ELF-1 (cell line): ENCODE results near the gene TJP1.
"Not testable (repeated sequence)": the region's sequence is repeated elsewhere in the genome, so short reads cannot be mapped to it uniquely, and the experiment has no call there.

Experiments used
- DNase-seq: peaks from one replicate; pipeline ENCODE4 v3.0.0-alpha.2; 2016; ENCODE audit warnings: low read depth, low spot score

TJP1 gene

DNA sequence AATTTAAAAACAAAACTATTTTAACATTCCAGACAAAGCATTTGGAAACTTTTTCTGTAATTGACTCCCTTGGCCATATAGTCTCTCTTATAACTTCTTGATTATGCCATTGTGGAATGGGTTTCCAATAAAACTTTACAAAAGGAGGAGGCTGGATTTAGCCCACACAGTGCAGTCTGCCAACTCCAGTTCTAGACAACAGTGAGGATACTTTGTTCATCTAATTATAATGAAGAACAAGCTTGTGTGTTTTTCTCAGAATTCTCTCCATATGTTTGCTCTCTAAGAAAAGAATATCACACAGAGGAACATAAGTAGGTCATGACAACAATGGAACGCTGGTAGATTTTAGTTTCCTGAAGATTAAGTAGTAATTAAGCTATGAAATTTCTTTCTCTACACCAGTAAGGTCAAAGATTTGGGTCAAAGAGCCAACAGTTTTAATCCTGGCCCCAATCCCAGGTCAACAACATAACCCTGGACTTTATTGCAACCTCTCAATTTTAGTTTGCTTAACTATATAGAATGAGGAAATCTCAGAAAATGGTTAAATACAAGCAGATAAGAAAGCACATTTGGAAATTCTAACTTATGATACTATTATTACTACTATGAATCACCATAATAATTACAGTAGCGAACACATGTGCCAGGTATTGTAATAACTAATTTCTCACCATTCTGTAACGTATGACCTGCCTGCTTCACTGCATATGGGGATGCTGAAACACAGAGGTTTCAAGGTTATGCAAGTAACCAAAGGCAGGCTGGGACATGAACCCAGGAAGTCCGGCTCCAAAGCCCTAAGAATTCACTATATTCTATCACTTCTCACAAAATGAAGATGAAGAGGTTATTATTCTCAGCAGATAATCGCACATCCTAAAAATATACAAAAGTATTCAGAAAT, 65.7 kb downstream of the TJP1 start:
- DNase-seq = no peak

DNA sequence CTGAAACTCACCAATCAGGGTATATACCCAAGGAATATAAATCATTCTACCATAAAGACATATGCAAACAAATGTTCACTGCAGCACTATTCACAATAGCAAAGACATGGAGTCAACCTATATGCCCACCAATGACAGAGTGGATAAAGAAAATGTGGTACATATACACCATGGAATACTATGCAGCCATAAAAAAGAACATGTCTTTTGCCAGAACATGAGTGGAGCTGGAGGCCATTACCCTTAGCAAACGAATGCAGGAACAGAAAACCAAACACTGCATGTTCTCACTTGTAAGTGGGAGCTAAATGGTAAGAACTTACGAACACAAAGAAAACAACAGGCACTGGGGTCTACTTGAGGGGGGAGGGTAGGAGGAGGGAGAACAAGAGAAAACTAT, 68.3 kb downstream of the TJP1 start:
- not testable (repeated sequence) for DNase-seq

DNA sequence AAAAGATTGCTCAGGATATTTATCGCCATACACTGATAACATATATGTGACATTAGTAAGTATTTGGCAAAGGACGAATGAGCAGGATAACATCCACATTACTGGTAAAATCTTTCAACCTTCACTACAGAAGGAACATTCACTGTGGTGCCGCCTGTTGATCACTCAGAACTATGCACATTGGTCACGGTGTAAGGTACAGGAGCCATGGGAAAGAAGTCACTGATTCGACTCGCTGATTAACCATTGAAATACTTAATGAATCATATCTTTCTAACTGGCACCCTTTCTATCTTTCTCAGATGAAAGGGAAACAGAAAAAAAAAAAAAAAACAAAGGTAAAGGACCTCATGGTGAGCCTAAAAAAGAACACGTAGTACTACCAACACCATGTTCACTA, 68.8 kb downstream of the TJP1 start:
- DNase-seq = no peak

DNA sequence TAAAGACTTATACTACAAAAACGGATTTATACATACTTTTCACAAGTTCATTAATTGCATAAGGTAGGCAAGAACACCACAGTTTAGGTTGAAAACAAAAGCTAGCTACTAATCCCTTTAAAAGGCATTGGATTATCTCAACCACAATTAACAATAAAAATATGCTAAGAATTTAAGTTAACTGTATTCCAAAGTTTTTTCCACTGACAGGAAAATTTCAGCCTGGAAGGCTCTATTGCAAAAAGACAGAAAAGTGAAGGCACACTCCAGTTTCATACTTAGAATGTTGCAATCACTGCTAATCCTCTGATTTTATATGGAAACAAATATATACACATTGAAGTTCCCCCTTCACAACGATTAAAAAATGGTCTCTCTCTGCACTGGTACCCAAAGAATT, 71.5 kb downstream of the TJP1 start:
- DNase-seq = no peak

- DNase-seq = peak; percentile 21
Measured at GRCh38 chr15:29749365-29750086, 72.7 kb downstream of the TJP1 start.

DNA sequence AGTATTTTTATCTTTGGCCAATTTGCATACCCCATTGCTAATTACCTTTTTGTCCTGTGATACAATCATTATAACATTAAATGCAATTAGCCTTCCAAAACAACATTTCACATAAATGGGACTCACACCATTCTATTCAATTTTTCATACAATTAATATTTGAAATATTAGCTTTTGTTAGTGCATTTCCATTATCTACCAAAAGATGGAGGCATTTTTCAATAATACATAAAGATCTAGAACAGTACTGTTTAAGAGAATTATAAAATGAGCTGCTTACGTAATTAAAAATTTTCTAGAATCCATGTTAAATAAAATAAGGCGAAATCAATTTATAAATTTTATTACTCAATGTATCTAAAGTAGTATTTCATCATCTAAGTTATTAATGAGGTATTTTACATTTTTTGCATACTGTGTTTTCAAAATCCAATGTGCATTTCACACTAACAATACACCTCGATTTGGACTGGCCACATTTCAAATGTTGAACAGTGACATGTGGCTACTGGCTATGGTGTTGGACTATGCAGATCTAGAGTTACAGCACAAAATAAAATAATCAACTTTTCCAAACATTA, 74.3 kb downstream of the TJP1 start:
- no peak for DNase-seq

DNA sequence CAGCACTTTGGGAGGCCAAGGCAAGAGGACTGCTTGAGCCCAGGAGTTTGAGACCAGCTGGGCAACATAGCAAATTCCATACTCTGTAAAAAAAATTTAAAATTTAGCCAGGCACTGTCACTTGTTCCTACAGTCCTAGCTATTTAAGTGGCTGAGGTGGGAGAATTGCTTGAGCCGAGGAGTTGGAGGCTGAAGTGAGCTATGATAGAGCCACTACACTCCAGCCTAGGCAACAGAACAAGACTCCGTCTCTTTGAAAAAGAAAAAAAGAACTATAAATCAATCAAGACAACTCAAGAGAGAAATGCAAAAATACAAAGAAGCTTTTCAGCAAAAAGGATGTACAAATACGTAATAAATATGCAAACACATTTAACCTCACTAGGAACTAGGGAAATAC, 78.8 kb downstream of the TJP1 start:
- DNase-seq = no peak

GRCh38 chr15:29740692-29741311, 81.5 kb downstream of the TJP1 start:
- DNase-seq = no peak

DNA sequence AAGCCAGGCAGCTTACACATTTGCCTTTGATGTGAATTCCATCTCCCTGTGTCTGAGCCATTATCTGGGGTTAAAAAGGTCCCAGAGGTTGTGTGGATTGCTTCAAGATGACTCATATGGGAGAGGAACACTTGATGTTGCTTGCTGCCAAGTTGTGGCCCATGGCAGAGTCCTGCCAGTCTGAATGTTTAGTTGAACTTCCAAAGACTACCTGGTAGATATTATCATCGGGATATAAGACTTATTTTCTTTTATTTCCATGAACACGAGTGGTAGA, 85.6 kb downstream of the TJP1 start:
- DNase-seq = peak; percentile 39

GRCh38 chr15:29736012-29736743, 86.1 kb downstream of the TJP1 start:
- DNase-seq = no peak

DNA sequence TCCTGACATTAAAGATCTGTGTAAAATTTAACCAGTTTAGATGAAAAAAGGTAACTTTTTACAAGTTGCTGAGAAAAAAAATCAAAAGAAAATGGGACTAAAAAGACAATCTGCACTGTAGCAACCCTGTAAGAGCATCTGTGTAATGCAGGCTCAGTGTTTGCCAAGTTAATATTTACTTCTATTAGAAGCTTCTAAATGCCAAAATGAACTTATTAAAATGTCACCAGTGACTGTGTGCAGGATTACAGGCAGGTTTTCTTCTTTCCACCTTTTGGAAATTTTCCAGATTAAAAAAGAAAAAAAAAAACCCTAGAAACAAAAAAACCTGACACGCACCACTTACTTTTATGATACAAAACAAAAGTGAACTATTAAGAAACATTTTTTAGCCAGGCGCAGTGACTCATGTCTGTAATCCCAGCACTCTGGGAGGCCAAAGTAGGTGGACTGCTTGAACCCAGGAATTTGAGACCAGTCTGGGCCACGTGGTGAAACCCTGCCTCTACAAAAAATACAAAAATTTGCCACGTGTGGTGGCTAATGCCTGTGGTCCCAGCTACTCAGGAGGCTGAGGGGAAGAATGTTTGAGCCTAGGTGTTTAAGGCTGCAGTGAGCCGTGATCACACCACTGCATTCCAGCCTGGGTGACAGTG, 87.2 kb downstream of the TJP1 start:
- DNase-seq = no peak

DNA sequence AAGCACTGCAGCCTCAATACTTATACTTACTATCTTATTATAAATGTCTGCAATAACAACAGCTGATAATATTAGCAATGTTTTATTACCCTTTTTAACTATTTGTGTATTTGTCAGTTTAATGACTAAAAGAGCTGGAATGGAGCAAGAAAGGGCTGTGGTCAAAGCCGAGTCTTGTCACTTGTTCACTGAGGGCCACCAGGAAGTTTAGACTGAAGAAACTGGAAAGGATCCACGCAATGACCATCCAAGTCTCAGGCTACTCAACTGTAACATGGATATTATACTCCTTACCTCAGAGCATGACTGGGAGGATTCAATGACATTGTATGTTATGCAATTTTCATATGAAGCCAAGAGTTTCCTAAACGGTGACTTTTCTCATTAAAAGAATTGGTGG, 90.4 kb downstream of the TJP1 start:
- no peak for DNase-seq

DNA sequence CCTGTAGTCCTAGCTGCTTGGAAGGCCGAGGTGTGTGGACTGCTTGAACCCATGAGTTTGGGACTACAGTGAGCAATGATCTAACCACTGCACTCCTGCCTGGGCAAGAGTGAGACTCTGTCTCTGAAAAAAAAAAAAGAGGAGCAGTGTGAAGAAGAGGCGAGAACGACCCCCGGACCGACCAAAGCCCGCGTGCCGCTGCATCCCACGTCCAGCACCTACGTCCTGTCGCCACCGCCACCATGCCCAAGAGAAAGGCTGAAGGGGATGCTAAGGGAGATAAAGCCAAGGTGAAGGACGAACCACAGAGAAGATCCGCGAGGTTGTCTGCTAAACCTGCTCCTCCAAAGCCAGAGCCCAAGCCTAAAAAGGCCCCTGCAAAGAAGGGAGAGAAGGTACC, 91.8 kb downstream of the TJP1 start:
- not testable (repeated sequence) for DNase-seq

DNA sequence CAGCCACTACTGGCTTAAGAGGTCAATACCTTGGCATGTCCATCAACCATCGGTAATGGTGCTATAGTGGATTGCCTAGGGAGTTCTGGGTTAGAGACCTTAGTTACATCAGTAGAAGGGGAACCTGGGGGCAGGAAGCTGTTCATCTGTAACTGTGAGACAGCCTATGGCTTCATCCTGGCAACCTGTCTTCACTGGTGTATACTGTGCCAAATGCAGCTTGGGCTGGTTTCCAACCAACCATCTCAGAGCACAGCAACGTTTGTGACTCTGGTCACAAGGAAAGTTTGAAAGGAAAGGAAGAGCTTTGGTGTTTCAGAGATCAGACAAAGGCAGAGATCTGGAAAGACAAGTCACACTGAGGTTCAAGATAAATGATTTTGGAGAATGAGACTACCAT, 93.8 kb downstream of the TJP1 start:
- DNase-seq = no peak

DNA sequence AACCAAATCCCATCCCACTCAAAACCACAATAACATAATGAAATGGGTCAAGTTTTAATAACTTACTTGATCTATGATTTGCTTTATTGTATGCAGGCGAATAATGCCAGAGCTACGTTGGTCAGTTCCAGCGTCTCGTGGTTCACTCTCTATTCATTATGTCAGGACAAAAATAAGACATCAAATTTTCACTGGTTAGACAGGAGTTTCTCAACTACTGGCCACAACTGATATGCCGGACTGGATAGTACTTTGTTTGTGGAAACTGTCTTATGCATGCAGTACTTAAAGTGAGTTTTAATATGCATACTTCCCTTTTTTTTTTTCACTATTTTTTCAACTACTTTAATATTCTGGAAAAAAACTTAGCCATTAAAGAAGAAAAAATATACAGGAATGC, 94.4 kb downstream of the TJP1 start:
- DNase-seq = no peak

GRCh38 chr15:29726553-29726952, 95.7 kb downstream of the TJP1 start:
- no peak for DNase-seq

DNA sequence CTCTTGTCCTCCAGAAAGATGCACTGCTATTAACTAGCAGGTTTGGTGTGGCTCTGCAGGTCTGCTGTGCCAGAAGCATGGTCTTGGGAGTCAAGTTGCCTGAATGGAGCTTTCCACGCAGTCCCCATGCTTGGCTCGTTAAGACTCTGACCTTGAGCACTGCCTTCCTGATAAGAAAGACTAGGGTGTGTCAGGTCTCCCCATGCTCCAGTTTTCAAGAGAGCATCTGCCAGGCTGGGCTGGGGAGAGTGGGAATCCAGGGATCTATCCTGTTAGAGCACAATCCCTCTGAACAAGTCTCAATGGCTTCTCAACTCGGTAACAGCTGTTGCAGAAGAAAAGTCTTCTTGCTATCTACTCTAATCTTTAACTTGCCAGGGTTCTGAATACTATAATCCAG, 98.2 kb downstream of the TJP1 start:
- no peak for DNase-seq

- no peak for DNase-seq
Measured at GRCh38 chr15:29713784-29714183, 108.5 kb downstream of the TJP1 start.

DNA sequence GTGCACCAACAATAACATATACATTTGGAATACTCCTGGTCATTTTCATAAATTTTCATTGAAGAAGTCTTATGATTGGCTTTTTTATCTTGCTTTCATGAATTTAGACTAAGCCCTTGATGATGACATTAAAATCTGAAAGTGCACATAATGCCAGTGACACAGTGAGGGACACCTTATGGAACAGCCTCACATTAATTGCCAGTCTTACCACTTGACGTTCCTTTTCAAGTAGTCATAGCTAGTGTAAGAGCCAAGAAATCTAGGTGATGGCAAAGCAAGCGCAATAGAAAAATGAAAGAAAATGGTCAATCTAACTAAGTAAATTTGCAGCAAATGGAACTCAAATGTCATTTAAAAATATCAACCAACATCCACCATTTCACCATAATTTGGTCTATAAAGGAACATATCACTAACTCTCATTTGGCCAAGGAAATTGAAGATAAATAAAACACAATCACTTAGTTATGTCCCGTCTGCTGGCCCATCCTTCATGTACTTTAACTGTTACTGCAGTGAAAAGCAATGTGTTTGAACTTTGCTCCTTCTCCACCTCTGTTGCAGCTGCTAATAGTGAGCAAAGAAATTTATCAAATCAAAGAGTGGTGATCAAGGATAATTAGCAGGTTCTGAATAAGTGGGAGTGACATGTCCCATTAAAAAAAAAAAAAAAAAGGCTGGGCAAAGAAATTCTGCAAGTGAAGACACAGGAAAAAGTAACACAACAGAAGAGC, 110.0 kb downstream of the TJP1 start:
- no peak for DNase-seq

DNA sequence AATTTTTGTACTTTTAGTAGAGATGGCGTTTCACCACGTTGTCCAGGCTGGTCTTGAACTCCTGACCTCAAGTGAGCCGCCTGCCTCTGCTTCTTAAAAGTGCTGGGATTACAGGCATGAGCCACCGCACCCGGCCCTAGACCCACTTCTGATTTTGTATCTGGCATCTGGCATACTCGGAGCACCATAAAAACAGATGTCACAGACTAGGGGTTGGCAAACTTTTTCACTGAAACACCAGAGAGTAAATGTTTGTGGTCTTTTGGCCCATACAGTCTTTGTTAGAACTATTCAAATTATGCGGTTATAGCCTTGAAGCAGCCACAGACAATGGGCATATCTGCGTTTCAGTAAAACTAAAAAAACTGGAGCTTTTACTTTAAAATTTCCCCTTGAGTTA, 110.7 kb downstream of the TJP1 start:
- DNase-seq = no peak

DNA sequence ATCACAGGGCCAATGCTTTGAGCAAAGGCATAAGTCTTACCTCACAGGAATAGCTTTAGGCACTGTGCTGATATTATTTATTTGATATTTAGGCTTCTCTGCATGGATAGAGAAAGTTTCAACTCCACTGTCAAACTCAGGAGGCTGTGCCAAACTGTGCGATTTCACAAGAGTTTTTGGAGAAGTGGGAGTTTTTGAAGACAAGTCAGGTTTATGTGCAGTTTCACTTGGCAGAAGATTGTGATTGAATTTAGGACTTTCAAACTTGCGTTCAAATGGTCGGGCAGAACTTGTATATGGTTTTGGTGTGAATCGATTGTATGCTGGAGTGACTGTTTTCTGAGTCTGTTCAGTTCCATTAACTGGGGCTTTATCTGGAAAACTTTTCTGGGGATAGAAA, 113.7 kb downstream of the TJP1 start:
- DNase-seq = no peak
